ENCODE data around the gene ACAD10.

DNA sequence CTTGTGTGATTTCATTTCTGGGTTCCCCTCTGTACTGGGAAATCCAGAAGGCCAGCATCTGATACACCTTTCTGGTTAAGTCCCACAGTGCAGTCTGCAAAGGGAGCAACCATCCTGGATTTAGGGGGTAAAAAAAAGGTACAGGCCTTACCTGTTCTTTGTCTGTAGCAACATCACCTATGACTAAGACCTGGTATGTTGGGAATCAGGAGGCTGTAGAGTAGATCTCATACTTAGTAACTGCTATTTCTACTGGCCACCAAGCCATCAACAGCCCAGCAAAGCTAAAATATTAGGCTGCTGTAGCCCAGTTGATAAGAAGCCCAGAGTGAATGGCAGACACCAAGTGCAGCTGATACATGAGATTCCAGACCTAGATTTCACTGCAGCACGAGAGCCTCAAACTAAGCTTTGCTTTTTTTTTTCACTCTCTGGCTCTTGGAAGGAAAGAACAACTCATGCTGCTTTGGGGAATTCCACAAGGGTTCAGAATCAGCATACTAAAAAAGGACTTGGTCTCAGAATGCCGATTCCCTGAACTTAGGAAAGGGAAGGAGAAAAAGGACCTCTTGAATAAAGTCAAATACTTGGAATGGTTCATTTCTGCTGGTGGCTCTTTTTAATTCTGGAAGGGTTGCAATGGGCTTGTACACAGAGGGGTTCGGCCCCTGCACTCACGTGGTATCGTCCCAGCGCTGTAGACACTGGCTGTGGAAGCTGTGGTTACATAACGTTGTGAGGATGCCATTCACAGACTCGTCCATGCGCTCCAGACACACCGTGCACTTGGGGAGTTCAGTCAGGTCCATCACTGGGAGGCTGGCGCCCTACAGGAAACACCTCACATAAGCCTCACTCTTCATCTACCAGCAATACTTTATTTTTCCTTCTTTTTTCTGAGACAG, 20.6 kb upstream of the ACAD10 start:
- TF ChIP-seq POLR2A (IDR thresholded peaks at IDR 0.05): no peak
- TF ChIP-seq, protein P1, sequence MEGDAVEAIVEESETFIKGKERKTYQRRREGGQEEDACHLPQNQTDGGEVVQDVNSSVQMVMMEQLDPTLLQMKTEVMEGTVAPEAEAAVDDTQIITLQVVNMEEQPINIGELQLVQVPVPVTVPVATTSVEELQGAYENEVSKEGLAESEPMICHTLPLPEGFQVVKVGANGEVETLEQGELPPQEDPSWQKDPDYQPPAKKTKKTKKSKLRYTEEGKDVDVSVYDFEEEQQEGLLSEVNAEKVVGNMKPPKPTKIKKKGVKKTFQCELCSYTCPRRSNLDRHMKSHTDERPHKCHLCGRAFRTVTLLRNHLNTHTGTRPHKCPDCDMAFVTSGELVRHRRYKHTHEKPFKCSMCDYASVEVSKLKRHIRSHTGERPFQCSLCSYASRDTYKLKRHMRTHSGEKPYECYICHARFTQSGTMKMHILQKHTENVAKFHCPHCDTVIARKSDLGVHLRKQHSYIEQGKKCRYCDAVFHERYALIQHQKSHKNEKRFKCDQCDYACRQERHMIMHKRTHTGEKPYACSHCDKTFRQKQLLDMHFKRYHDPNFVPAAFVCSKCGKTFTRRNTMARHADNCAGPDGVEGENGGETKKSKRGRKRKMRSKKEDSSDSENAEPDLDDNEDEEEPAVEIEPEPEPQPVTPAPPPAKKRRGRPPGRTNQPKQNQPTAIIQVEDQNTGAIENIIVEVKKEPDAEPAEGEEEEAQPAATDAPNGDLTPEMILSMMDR (IDR thresholded peaks at IDR 0.05): no peak

Data from adrenal gland (tissue), 5 donors.